ENCODE measurements around the gene GCGR. TPM values are rescaled to one million over a fixed set of nuclear protein-coding genes. Genes with fewer than 3 reads are reported as not detected.

GCGR gene
- total and polyA plus RNA-seq, 2 of the 13 experiments (the other 11 are each of a cell fraction or from before 2014, with no cell fraction given), result 0.04 to 0.13 TPM

- TF ChIP-seq SAP130 (CRISPR knock-in tag; IDR thresholded peaks at IDR 0.05; ENCODE audit: low read depth) (peak; percentile 78), SMAD1 (CRISPR knock-in tag; IDR thresholded peaks at IDR 0.05; ENCODE audit: borderline replicate concordance, low read depth) (peak; percentile 66; the same call in 1 of the 2 replicates), ZNF570 (CRISPR knock-in tag; IDR thresholded peaks at IDR 0.05; ENCODE audit: borderline replicate concordance) (no peak; the same call in 1 of the 2 replicates), ARNT (IDR thresholded peaks at IDR 0.05) (no peak), ZNF34 (CRISPR knock-in tag; IDR thresholded peaks at IDR 0.05; ENCODE audit: borderline replicate concordance) (peak; percentile 78; the same call in 1 of the 2 replicates), NFIC (IDR thresholded peaks at IDR 0.05; ENCODE audit: low read length) (no peak), HOXD1 (CRISPR knock-in tag; IDR thresholded peaks at IDR 0.05) (peak; percentile 61; the same call in 1 of the 2 replicates), ZNF564 (CRISPR knock-in tag; IDR thresholded peaks at IDR 0.05) (peak; percentile 95), ZNF235 (CRISPR knock-in tag; IDR thresholded peaks at IDR 0.05; ENCODE audit: borderline replicate concordance) (0 out of 2 replicates have a peak, but pooled peaks have one; percentile 75), ZNF335 (CRISPR knock-in tag; IDR thresholded peaks at IDR 0.05) (no peak), ESRRA (CRISPR knock-in tag; IDR thresholded peaks at IDR 0.05; ENCODE audit: low read depth) (peak; percentile 92), ZNF337 (CRISPR knock-in tag; IDR thresholded peaks at IDR 0.05; ENCODE audit: borderline replicate concordance, low read depth) (0 out of 2 replicates have a peak, but pooled peaks have one; percentile 26), RARA (CRISPR knock-in tag; IDR thresholded peaks at IDR 0.05) (peak; percentile 56; the same call in 1 of the 2 replicates), NFE2 (CRISPR knock-in tag; IDR thresholded peaks at IDR 0.05) (0 out of 2 replicates have a peak, but pooled peaks have one; percentile 7), ZNF138 (CRISPR knock-in tag; IDR thresholded peaks at IDR 0.05; ENCODE audit: low read depth) (peak; percentile 63; the same call in 1 of the 2 replicates), HMGA1 (CRISPR knock-in tag; conservative IDR thresholded peaks at IDR 0.05) (no peak), SRSF4 (IDR thresholded peaks at IDR 0.05; ENCODE audit: low read depth, low read length, poor library complexity, severe bottlenecking) (no peak), YY1 (IDR thresholded peaks at IDR 0.05; ENCODE audit: insufficient read depth, insufficient replicate concordance, low read depth, low read length) (peak; percentile 81)
- TF ChIP-seq, protein P1, sequence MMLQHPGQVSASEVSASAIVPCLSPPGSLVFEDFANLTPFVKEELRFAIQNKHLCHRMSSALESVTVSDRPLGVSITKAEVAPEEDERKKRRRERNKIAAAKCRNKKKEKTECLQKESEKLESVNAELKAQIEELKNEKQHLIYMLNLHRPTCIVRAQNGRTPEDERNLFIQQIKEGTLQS (CRISPR knock-in tag; IDR thresholded peaks at IDR 0.05), result peak; percentile 20; the same call in 1 of the 2 replicates
- TF ChIP-seq, protein P2, sequence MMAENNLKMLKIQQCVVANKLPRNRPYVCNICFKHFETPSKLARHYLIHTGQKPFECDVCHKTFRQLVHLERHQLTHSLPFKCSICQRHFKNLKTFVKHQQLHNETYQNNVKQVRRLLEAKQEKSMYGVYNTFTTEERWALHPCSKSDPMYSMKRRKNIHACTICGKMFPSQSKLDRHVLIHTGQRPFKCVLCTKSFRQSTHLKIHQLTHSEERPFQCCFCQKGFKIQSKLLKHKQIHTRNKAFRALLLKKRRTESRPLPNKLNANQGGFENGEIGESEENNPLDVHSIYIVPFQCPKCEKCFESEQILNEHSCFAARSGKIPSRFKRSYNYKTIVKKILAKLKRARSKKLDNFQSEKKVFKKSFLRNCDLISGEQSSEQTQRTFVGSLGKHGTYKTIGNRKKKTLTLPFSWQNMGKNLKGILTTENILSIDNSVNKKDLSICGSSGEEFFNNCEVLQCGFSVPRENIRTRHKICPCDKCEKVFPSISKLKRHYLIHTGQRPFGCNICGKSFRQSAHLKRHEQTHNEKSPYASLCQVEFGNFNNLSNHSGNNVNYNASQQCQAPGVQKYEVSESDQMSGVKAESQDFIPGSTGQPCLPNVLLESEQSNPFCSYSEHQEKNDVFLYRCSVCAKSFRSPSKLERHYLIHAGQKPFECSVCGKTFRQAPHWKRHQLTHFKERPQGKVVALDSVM (CRISPR knock-in tag; IDR thresholded peaks at IDR 0.05), result peak; percentile 68
- TF ChIP-seq, protein P3, sequence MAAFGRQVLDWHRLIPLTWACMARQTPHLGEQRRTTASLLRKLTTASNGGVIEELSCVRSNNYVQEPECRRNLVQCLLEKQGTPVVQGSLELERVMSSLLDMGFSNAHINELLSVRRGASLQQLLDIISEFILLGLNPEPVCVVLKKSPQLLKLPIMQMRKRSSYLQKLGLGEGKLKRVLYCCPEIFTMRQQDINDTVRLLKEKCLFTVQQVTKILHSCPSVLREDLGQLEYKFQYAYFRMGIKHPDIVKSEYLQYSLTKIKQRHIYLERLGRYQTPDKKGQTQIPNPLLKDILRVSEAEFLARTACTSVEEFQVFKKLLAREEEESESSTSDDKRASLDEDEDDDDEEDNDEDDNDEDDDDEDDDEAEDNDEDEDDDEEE (CRISPR knock-in tag; IDR thresholded peaks at IDR 0.05), result no peak
Measured at GRCh38 chr17:81833160-81833920, 29.4 kb downstream of the GCGR start, which contains the start of gene MCRIP1 (continued).

Measured in HepG2 (cell line).